Measurements from ENCODE around the gene EXOC7.

EXOC7 gene

DNA sequence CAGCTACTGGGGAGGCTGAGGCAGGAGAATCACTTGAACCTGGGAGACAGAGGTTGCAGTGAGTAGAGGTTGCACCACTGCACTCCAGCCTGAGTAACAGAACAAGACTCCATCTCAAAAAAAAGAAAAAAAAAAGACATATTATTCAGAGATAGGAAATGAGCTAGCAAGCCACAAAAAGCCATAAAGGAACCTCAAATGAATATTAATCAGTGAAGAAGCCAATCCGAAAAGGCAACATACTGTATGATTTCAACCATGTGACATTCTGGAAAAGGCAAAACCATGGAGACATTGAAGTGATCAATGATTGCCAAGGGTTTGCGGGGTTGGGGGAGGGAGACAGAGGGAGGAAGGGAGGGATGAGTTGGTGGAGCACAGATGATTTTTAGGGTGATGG is 8.4 kb upstream of the EXOC7 start:
- no peaks in the 10 kb centered on the region for H3K4me1 ChIP-seq (ENCODE audit: control insufficient read depth, insufficient read depth, low read length, poor library complexity, severe bottlenecking)
- H3K27ac ChIP-seq (ENCODE audit: low read depth, low read length, severe bottlenecking), result no peak overlapping the region
- H3K36me3 ChIP-seq (ENCODE audit: control insufficient read depth, insufficient read depth, low read length), result no peaks in the 10 kb centered on the region
- 94 to 100% methylated on average over 2 of the region's 2 CpGs for WGBS, 2 experiments (ENCODE audit: insufficient coverage in 2 of 2)
- H3K9me3 ChIP-seq (ENCODE audit: control insufficient read depth, low read length), result no peaks in the 10 kb centered on the region
- no peak overlapping the region for H3K4me3 ChIP-seq (ENCODE audit: extremely low read depth, insufficient read depth, low read length, poor library complexity, severe bottlenecking)

DNA sequence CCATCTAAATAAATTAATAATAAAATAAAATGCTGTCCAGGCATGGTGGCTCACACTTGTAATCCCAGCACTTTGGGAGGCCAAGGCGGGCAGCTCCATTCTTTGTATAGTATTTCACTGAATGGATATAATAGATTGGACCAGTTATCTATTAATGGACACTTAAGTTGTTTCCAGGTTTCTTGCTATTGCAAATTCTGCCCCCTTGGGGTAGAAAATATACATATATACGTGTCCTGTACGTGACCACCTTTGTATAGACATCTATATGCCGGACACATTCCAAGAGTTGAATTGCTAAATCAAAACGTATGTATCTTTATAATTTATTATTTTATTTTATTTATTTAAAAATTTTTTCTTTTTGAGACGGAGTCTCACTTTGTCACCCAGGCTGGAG is 3.9 kb upstream of the EXOC7 start:
- no peak overlapping the region for H3K27ac ChIP-seq (ENCODE audit: low read depth, low read length, severe bottlenecking)
- H3K4me3 ChIP-seq (ENCODE audit: extremely low read depth, insufficient read depth, low read length, poor library complexity, severe bottlenecking), result no peak overlapping the region
- H3K4me1 ChIP-seq (ENCODE audit: control insufficient read depth, insufficient read depth, low read length, poor library complexity, severe bottlenecking), result no peaks in the 10 kb centered on the region
- WGBS, 2 experiments (ENCODE audit: insufficient coverage in 2 of 2), result 86% methylated on average over 2 of the region's 6 CpGs; no CpG with 5 or more reads in 1 of the 2 experiments
- H3K9me3 ChIP-seq (ENCODE audit: control insufficient read depth, low read length), result no peaks in the 10 kb centered on the region
- no peaks in the 10 kb centered on the region for H3K36me3 ChIP-seq (ENCODE audit: control insufficient read depth, insufficient read depth, low read length)

DNA sequence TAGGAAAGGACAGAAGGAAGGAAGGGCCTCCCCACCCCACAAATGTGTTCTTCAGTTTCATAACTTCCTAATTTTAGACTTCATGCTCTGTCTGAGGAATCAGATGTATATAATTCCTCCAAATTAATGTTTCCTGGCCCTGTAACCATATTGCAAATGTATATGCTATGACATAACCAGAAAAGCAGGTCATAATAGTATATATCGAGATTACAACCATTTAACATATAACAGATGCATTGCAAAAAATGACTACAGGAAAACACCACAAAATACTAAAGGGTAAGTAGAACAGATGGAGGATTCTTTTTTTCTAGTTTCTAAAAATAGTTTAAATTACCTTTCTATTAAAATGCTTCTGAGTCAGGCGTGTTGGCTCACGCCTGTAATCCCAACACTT is 3.1 kb upstream of the EXOC7 start:
- Histone ChIP-seq H3K36me3 (ENCODE audit: control insufficient read depth, insufficient read depth, low read length) (peaks cover 7% of the 10 kb centered on the region), H3K4me1 (ENCODE audit: control insufficient read depth, insufficient read depth, low read length, poor library complexity, severe bottlenecking) (peaks cover 5% of the 10 kb centered on the region), H3K4me3 (ENCODE audit: extremely low read depth, insufficient read depth, low read length, poor library complexity, severe bottlenecking) (no peak overlapping the region), H3K9me3 (ENCODE audit: control insufficient read depth, low read length) (no peaks in the 10 kb centered on the region), H3K27ac (ENCODE audit: low read depth, low read length, severe bottlenecking) (no peak overlapping the region)
- WGBS, 2 experiments (ENCODE audit: insufficient coverage in 2 of 2), result 100% methylated on average over 1 of the region's 3 CpGs; no CpG with 5 or more reads in 1 of the 2 experiments

DNA sequence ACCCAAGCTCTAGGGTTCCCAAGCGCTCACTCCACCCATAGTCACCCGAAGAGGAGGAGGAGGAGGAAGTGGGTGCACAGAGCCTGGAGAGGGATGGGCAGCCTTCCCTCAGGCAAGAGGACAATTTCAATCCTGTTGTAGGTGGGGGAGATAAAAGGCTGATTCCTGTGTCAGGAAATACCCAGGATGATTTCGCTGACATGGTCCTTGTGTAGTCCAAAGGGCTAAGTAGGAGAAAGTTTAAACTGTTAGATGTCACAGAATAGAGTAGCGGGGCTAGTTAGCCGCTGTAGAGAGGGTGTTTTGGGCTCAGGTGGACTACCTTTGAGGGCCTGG is 1.3 kb upstream of the EXOC7 start:
- no peak overlapping the region for H3K4me3 ChIP-seq (ENCODE audit: extremely low read depth, insufficient read depth, low read length, poor library complexity, severe bottlenecking)
- H3K4me1 ChIP-seq (ENCODE audit: control insufficient read depth, insufficient read depth, low read length, poor library complexity, severe bottlenecking), result peaks cover 5% of the 10 kb centered on the region
- 93 to 99% methylated on average over 2 to 4 of the region's 5 CpGs for WGBS, 2 experiments (ENCODE audit: insufficient coverage in 2 of 2)
- no peaks in the 10 kb centered on the region for H3K9me3 ChIP-seq (ENCODE audit: control insufficient read depth, low read length)
- no peak overlapping the region for H3K27ac ChIP-seq (ENCODE audit: low read depth, low read length, severe bottlenecking)
- peaks cover 25% of the 10 kb centered on the region for H3K36me3 ChIP-seq (ENCODE audit: control insufficient read depth, insufficient read depth, low read length)

DNA sequence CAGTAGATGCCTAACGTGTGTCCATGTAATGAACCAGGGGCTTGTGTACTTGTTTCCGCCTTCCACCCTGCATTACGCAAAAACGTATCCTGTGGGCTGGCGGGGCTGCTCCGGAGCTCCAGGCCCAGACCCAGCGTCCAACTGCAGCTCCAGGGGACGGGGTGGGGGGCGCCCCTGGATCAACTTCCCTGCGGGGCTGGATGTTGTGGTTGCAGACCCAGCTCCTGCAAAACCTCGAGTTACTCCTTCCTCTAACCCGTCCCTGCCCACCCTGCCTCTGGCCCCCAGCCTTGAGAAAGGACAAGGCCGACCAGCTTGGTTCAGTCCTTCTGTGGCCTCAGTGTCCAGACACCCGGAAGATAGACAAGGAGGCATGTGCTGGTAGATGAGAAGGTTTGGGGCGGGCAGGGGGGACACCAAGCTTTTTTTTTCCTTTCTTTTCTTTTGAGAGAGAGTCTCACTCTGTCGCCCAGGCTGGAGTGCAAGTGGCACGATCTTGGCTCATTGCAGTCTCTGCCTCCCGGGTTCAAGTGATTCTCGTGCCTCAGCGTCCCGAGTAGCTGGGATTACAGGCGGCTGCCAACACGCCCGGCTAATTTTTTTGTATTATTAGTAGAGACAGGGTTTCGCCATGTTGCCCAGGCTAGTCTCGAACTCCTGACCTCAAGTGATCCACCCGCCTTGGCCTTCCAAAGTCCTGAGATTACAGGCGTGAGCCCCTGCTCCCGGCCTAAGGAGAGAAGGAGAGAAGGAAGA is 731 bp upstream of the EXOC7 start:
- Histone ChIP-seq H3K4me1 (ENCODE audit: control insufficient read depth, insufficient read depth, low read length, poor library complexity, severe bottlenecking) (peaks cover 5% of the 10 kb centered on the region), H3K9me3 (ENCODE audit: control insufficient read depth, low read length) (no peaks in the 10 kb centered on the region), H3K36me3 (ENCODE audit: control insufficient read depth, insufficient read depth, low read length) (peaks cover 31% of the 10 kb centered on the region), H3K4me3 (ENCODE audit: extremely low read depth, insufficient read depth, low read length, poor library complexity, severe bottlenecking) (peak overlapping the region; percentile 85), H3K27ac (ENCODE audit: low read depth, low read length, severe bottlenecking) (peak overlapping the region; percentile 76)
- WGBS, 2 experiments (ENCODE audit: insufficient coverage in 2 of 2), result 90 to 92% methylated on average over 19 to 26 of the region's 29 CpGs

DNA sequence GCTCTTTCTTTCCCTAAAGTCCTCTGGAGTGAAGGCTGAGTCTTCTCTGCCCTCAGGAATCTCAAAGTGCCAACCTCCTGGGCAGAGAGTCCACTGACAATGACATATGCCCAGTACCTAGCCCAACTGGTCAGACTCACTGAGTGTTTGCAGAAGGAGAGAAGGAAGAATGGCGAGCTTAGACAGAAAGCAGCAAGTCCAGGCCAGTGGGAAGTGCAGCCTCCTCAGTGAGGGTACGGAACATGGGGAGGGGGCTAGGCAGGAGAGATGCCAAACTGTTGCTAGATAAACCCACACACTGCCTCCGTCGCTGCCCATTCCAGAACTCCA is 678 bp downstream of the EXOC7 start:
- Histone ChIP-seq H3K9me3 (ENCODE audit: control insufficient read depth, low read length) (no peaks in the 10 kb centered on the region), H3K36me3 (ENCODE audit: control insufficient read depth, insufficient read depth, low read length) (peaks cover 45% of the 10 kb centered on the region), H3K4me1 (ENCODE audit: control insufficient read depth, insufficient read depth, low read length, poor library complexity, severe bottlenecking) (peaks cover 5% of the 10 kb centered on the region), H3K27ac (ENCODE audit: low read depth, low read length, severe bottlenecking) (peak overlapping the region; percentile 76), H3K4me3 (ENCODE audit: extremely low read depth, insufficient read depth, low read length, poor library complexity, severe bottlenecking) (peak overlapping the region; percentile 85)
- WGBS, 2 experiments (ENCODE audit: insufficient coverage in 2 of 2), result 0 to 11% methylated on average over 3 to 4 of the region's 4 CpGs

DNA sequence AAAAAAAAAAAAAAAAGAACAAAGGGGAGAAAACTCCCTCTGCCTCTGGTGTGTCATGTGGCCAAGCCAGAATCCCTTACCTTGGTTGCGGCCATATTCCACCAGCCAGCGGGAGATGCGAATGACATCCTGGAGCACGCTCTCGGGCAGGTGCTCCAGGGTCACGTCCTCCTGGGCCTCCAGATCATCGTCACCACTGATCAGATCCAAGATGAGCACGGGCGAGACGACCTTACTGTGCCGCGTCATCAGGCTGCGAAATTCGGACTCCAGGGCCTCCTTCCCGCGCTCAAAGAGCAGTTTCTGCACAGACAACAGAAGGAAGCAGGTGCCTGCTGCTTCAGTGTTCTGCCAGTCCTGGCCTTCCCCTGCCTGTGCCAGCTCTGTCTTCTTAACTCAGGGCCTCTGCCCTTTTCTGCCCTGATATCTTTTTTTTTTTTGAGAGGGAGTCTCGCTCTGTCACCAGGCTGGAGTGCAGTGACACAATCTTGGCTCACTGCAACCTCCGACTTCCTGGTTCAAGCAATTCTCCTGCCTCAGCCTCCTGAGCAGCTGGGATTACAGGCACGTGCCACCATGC is 5.8 kb downstream of the EXOC7 start:
- no peak overlapping the region for H3K4me3 ChIP-seq (ENCODE audit: extremely low read depth, insufficient read depth, low read length, poor library complexity, severe bottlenecking)
- WGBS, 2 experiments (ENCODE audit: insufficient coverage in 2 of 2), result 98% methylated on average over 17 to 18 of the region's 19 CpGs
- H3K36me3 ChIP-seq (ENCODE audit: control insufficient read depth, insufficient read depth, low read length), result peaks cover 95% of the 10 kb centered on the region

DNA sequence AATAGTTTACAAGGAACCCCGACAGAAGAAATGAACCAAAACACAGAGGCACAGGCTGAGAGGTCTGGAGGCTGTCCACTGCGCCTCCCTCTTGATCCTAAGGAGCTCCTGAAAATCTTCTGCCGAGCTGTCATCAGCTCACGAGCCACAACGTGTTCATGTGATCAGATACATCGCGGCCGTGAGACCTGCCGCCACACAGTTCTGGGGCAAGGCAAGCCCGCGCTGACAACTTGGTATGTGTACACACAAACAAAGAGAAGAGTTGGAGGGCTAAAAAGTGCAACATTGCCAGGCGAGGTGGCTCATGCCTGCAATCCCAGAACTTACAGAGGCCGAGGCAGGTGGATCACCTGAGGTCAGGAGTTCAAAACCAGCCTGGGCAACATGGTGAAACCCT is 7.6 kb downstream of the EXOC7 start:
- Histone ChIP-seq H3K36me3 (ENCODE audit: control insufficient read depth, insufficient read depth, low read length) (peaks cover 99% of the 10 kb centered on the region), H3K4me1 (ENCODE audit: control insufficient read depth, insufficient read depth, low read length, poor library complexity, severe bottlenecking) (no peaks in the 10 kb centered on the region), H3K9me3 (ENCODE audit: control insufficient read depth, low read length) (no peaks in the 10 kb centered on the region), H3K27ac (ENCODE audit: low read depth, low read length, severe bottlenecking) (no peak overlapping the region), H3K4me3 (ENCODE audit: extremely low read depth, insufficient read depth, low read length, poor library complexity, severe bottlenecking) (no peak overlapping the region)
- 89 to 94% methylated on average over 6 to 13 of the region's 13 CpGs for WGBS, 2 experiments (ENCODE audit: insufficient coverage in 2 of 2)

More for the DNA sequence above, 5.8 kb downstream of the EXOC7 start:
- Histone ChIP-seq H3K27ac (ENCODE audit: low read depth, low read length, severe bottlenecking) (no peak overlapping the region), H3K4me1 (ENCODE audit: control insufficient read depth, insufficient read depth, low read length, poor library complexity, severe bottlenecking) (peaks cover 5% of the 10 kb centered on the region), H3K9me3 (ENCODE audit: control insufficient read depth, low read length) (no peaks in the 10 kb centered on the region)

DNA sequence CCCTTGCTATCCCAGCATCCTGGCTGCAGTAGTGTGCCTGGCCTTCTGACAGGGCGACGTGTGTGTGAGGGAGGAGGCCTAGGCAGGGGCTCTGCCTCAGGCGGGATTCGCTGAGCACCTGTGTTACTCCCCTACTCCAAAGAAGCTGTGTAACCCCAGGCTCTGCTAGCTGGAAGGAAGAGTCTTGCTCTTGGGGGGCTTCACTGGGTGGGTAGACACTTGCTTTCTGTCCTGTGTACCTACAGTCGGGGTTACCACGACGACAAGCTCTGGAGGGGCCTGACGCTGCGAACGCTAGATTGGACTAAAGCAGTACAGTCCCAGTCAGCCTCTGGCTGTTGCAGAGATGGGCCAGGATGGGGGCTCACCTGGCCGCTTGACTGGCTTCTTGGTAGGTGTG is 9.5 kb downstream of the EXOC7 start:
- H3K4me3 ChIP-seq (ENCODE audit: extremely low read depth, insufficient read depth, low read length, poor library complexity, severe bottlenecking), result no peak overlapping the region
- no peaks in the 10 kb centered on the region for H3K4me1 ChIP-seq (ENCODE audit: control insufficient read depth, insufficient read depth, low read length, poor library complexity, severe bottlenecking)
- no peak overlapping the region for H3K27ac ChIP-seq (ENCODE audit: low read depth, low read length, severe bottlenecking)
- H3K9me3 ChIP-seq (ENCODE audit: control insufficient read depth, low read length), result no peaks in the 10 kb centered on the region
- WGBS, 2 experiments (ENCODE audit: insufficient coverage in 2 of 2), result 90 to 92% methylated on average over 9 to 11 of the region's 11 CpGs
- H3K36me3 ChIP-seq (ENCODE audit: control insufficient read depth, insufficient read depth, low read length), result peaks cover 97% of the 10 kb centered on the region

DNA sequence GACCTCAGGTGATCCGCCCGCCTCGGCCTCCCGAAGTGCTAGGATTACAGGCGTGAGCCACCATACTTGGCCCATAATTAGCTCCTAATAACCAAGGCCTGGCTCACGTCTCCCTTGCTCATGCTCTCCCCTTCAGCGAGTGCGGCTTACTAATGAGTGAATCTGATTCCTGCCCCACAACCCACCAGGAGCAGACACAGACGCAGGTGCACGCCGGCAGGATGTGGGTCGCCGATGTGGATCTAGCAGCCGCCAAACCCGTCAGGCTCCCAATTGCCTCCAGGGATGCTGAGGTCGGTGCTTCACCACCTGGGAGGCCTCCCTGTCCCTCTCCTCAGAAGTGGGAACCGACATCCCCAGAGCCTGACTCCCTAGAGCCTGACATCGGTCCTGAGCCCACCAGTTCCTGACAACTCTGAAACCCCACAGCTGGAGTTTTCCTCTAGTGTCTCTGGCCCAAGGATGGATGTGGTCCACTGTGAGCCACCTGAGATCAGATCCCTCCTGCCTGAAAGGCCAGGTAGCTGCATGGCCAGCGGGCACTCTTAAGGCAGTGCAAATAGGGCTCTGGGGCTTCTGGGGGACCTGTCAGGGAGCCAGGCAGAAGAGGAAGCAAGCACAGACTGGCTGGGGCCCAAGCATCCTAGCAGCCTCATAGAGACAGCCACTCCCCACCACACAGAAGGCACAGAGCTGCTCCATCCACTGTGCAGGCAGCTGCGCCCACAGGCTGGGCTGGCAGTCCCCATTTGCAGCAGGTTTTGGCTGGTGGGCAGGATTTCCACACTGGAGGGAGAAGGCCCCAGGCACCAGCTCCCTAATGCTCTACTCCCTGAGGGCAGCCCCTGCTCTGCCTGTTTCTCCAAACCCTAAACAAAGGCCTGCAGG is 10.8 kb downstream of the EXOC7 start:
- Histone ChIP-seq H3K4me3 (ENCODE audit: extremely low read depth, insufficient read depth, low read length, poor library complexity, severe bottlenecking) (no peak overlapping the region), H3K9me3 (ENCODE audit: control insufficient read depth, low read length) (no peaks in the 10 kb centered on the region), H3K27ac (ENCODE audit: low read depth, low read length, severe bottlenecking) (no peak overlapping the region), H3K4me1 (ENCODE audit: control insufficient read depth, insufficient read depth, low read length, poor library complexity, severe bottlenecking) (no peaks in the 10 kb centered on the region), H3K36me3 (ENCODE audit: control insufficient read depth, insufficient read depth, low read length) (peaks cover 97% of the 10 kb centered on the region)
- 95% methylated on average over 13 to 20 of the region's 20 CpGs for WGBS, 2 experiments (ENCODE audit: insufficient coverage in 2 of 2)

All from mesodermal cell (in vitro differentiated cells).